GM10847 (cell line): ENCODE measurements around the gene METTL13.

Source experiments
- POLR2A ChIP-seq: IDR thresholded peaks from 2 replicates; pipeline ENCODE4 v1.6.1; 2011; ENCODE audit not compliant: insufficient read length; ENCODE audit errors: extremely low read depth

Gene METTL13

GRCh38 chr1:171845998-171846397 is 64.5 kb downstream of the METTL13 start:
- TF ChIP-seq POLR2A, result no peak
